Tibial nerve (tissue), 4 donors: ENCODE data around the gene GRB10. TPM values are rescaled to one million over a fixed set of nuclear protein-coding genes. Genes with fewer than 3 reads are reported as not detected.
"Not testable (repeated sequence)": the region's sequence is repeated elsewhere in the genome, so short reads cannot be mapped to it uniquely, and the experiment has no call there.

Experiments used
- DNase-seq, 2 donors: peaks; one replicate each; pipeline ENCODE4 v3.0.0-alpha.2; 2019; ENCODE audit warnings: low spot score in 2 of 2
- H3K27ac ChIP-seq, 4 donors: fragments of 200-600 bp; sonication (generic) in 3 of 4; one replicate each; pipeline ENCODE4 v1.5.1; 2017 to 2019; ENCODE audit warnings: mild to moderate bottlenecking in 1 of 4
- H3K27me3 ChIP-seq, 2 donors: fragments of 200-600 bp; sonication (generic) in 1 of 2; one replicate each; pipeline versions ENCODE4 v1.5.1 to v1.6.0; 2017 to 2019
- H3K36me3 ChIP-seq, 3 donors: fragments of 200-600 bp; sonication (generic); one replicate each; pipeline ENCODE4 v1.5.1; 2018 to 2019
- H3K4me1 ChIP-seq, 4 donors: fragments of 200-600 bp; sonication (generic) in 3 of 4; one replicate each; pipeline ENCODE4 v1.5.1; 2017 to 2019
- H3K4me3 ChIP-seq, 4 donors: fragments of 200-600 bp; sonication (generic) in 3 of 4; one replicate each; pipeline ENCODE4 v1.5.1; 2017 to 2019; ENCODE audit warnings: mild to moderate bottlenecking in 1 of 4, moderate library complexity in 1 of 4
- H3K9me3 ChIP-seq, 4 donors: fragments of 200-600 bp; sonication (generic) in 3 of 4; one replicate each; pipeline ENCODE4 v1.5.1; 2017 to 2019
- EP300 ChIP-seq, 2 donors: sonication (generic); formaldehyde crosslinking; IDR thresholded peaks; one replicate each; pipeline ENCODE4 v1.6.1; 2017; ENCODE audit warnings: antibody characterized with exemption in 2 of 2, mild to moderate bottlenecking in 1 of 2
- POLR2A ChIP-seq, 2 donors: fragments of 450-650 bp; IDR thresholded peaks; one replicate each; pipeline ENCODE4 v1.6.1; 2017; ENCODE audit warnings: antibody characterized with exemption in 2 of 2, mild to moderate bottlenecking in 2 of 2, moderate library complexity in 2 of 2
- WGBS, 2 donors: methylation state at CpG; one replicate each; pipeline ENCODE4 v1.1.5; 2018; 5-methylcytosine and 5-hydroxymethylcytosine counted together
- total RNA-seq, 4 donors: library from RNA; depleted of rRNA; stranded (reverse); fragments of >200 nt; gene quantifications; one replicate each; pipeline ENCODE4 v1.1.0, GENCODE V29; 2016
- TF ChIP-seq, protein P1 (sequence below), 5 experiments: fragments of 200-600 bp in 3 of 5; fragments of 450-650 bp in 2 of 5; sonication (generic) in 3 of 5; IDR thresholded peaks; one replicate each; pipeline ENCODE4 v1.5.1; 2016 to 2019; ENCODE audit warnings: antibody characterized with exemption in 5 of 5, mild to moderate bottlenecking in 3 of 5, moderate library complexity in 2 of 5

GRB10 gene
- total RNA-seq, 4 donors from 2014 or later = 34.1 to 73.9 (median 56.0) TPM

DNA sequence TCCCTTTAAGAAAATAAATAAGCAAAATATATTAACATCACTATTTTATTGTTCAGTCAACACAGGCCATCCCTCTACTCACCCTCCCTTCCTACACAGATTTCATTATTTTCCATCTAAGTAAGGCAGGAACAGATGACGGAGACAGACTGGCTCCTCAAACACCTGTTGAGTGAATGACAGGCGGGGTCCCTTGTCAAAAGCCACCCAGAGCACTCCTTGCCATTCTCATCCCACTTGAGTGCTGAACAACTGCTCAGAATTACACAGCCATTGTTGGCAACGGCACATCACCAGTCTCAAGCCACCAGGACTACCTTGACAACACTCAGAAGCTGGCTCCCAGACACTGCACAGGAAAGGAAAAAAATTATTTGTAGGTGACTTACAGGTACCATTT is 3.3 kb downstream of the GRB10 start:
- TF ChIP-seq POLR2A (IDR thresholded peaks at IDR 0.05) = no peak
- no peak for TF ChIP-seq EP300 (IDR thresholded peaks at IDR 0.05)
- TF ChIP-seq, protein P1, sequence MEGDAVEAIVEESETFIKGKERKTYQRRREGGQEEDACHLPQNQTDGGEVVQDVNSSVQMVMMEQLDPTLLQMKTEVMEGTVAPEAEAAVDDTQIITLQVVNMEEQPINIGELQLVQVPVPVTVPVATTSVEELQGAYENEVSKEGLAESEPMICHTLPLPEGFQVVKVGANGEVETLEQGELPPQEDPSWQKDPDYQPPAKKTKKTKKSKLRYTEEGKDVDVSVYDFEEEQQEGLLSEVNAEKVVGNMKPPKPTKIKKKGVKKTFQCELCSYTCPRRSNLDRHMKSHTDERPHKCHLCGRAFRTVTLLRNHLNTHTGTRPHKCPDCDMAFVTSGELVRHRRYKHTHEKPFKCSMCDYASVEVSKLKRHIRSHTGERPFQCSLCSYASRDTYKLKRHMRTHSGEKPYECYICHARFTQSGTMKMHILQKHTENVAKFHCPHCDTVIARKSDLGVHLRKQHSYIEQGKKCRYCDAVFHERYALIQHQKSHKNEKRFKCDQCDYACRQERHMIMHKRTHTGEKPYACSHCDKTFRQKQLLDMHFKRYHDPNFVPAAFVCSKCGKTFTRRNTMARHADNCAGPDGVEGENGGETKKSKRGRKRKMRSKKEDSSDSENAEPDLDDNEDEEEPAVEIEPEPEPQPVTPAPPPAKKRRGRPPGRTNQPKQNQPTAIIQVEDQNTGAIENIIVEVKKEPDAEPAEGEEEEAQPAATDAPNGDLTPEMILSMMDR (IDR thresholded peaks at IDR 0.05) = no peak
- WGBS, 2 donors = 92 to 94% methylated on average over 3 of the region's 3 CpGs

DNA sequence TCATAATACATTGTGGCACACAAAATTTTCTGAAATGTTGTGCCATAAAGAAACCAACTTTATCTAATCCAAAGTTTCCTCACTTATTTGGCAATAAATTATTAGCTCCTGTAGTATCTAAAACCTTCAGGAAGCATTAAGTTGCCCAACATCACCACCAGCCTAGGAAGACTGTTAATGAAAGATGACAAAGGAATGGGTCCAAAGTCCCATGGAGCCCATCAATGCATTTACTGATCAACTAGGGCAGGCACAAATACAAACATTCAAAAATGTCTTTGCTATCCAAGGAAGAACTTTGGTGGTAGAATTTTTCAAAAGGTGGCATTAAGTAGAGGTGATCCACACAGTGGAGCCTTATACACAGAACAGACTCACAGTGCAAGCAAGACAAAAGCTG is 4.5 kb downstream of the GRB10 start:
- Histone ChIP-seq H3K4me1 (peaks cover 0 to 26% (median 0%) of the 10 kb centered on the region in 4 donors), H3K36me3 (no peaks in the 10 kb centered on the region), H3K4me3 (no peak overlapping the region), H3K27me3 (no peaks in the 10 kb centered on the region), H3K9me3 (no peaks in the 10 kb centered on the region), H3K27ac (no peak overlapping the region)
- TF ChIP-seq, protein P1 (IDR thresholded peaks at IDR 0.05) = no peak
- no peak for TF ChIP-seq EP300 (IDR thresholded peaks at IDR 0.05)
- no peak for DNase-seq

More for the DNA sequence above, 3.3 kb downstream of the GRB10 start:
- no peak overlapping the region for H3K27ac ChIP-seq
- H3K9me3 ChIP-seq = no peaks in the 10 kb centered on the region
- peaks cover 0 to 36% (median 0%) of the 10 kb centered on the region in 4 donors for H3K4me1 ChIP-seq
- no peaks in the 10 kb centered on the region for H3K27me3 ChIP-seq
- no peaks in the 10 kb centered on the region for H3K36me3 ChIP-seq
- no peak for DNase-seq
- no peak overlapping the region for H3K4me3 ChIP-seq

DNA sequence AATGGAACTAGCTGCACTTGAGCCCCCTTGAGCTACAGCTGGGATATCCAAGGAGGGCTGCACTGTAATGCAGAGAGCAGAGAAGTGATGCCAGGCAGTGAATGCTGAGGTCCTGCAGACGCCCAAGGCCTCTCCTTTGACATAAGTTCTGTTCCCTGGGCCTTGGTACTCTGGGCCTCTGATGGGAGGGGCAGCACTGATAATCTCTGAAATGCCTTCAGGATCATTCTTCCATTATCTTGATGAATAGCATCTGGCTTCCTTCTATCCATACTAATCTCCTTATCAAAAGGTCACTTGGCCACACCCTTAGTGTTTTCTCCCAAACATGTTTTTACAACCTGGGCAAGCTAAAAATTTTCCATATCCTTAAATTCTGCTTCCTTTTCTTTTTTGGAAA is 6.9 kb downstream of the GRB10 start:
- Histone ChIP-seq H3K27ac (no peak overlapping the region), H3K4me1 (peaks cover 0 to 7% (median 0%) of the 10 kb centered on the region in 4 donors), H3K9me3 (no peaks in the 10 kb centered on the region), H3K36me3 (no peaks in the 10 kb centered on the region), H3K27me3 (no peaks in the 10 kb centered on the region), H3K4me3 (no peak overlapping the region)
- WGBS, 2 donors = 71 to 80% methylated on average over 1 of the region's 1 CpG
- no peak for TF ChIP-seq EP300 (IDR thresholded peaks at IDR 0.05)
- no peak for TF ChIP-seq POLR2A (IDR thresholded peaks at IDR 0.05)
- TF ChIP-seq, protein P1 (IDR thresholded peaks at IDR 0.05) = no peak
- no peak for DNase-seq

DNA sequence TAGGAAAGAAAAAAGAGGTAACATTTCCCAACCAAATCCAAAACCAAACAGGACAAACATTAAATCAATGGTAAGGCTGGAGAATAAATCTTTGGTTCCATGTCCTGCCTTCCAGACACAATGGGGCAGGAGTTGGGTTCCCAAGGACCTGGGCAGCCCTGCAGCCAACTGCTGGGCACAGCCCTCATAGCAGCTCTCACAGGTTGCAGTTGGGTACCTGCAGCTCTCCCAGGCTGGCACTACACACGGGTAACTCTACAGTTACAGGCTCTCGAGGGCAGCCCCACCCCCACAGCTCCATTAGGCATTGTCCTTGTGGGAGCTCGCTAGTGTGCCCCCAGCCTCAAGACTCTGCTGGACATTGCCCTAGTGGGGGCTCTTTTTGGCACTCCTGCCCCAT is 7.5 kb downstream of the GRB10 start:
- H3K36me3 ChIP-seq = no peaks in the 10 kb centered on the region
- 79 to 84% methylated on average over 3 of the region's 3 CpGs for WGBS, 2 donors
- TF ChIP-seq POLR2A (IDR thresholded peaks at IDR 0.05) (no peak), EP300 (IDR thresholded peaks at IDR 0.05) (no peak)
- TF ChIP-seq, protein P1 (IDR thresholded peaks at IDR 0.05) = no peak
- no peaks in the 10 kb centered on the region for H3K27me3 ChIP-seq
- H3K27ac ChIP-seq = no peak overlapping the region
- no peaks in the 10 kb centered on the region for H3K9me3 ChIP-seq
- no peak for DNase-seq
- no peak overlapping the region for H3K4me3 ChIP-seq
- peaks cover 0 to 7% (median 0%) of the 10 kb centered on the region in 4 donors for H3K4me1 ChIP-seq

DNA sequence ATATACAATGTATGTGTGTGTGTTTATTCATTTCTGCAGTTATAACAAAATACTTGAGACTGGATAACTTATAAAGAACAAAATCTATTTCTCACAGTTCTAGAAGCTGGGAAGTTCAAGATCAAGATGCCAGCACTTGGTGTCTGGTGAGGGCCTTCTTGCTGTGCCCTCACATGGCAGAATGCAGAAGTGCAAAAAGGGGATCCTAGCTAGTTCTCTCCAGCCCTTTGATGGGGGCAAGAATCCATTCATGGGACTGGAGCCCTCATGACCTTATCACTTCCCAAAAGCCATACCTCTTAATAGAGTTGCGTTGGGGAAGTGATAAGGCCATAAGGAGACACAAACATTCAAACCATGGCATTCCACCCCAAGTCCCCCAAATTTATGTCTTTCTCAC is 8.4 kb downstream of the GRB10 start:
- no peaks in the 10 kb centered on the region for H3K27me3 ChIP-seq
- H3K9me3 ChIP-seq = no peaks in the 10 kb centered on the region
- TF ChIP-seq POLR2A (IDR thresholded peaks at IDR 0.05) (no peak), EP300 (IDR thresholded peaks at IDR 0.05) (no peak)
- TF ChIP-seq, protein P1 (IDR thresholded peaks at IDR 0.05) = no peak
- 80 to 100% methylated on average over 1 of the region's 1 CpG for WGBS, 2 donors
- no peak overlapping the region for H3K4me3 ChIP-seq
- no peak overlapping the region for H3K27ac ChIP-seq
- H3K4me1 ChIP-seq = peaks cover 0 to 7% (median 0%) of the 10 kb centered on the region in 4 donors
- no peaks in the 10 kb centered on the region for H3K36me3 ChIP-seq
- no peak for DNase-seq

DNA sequence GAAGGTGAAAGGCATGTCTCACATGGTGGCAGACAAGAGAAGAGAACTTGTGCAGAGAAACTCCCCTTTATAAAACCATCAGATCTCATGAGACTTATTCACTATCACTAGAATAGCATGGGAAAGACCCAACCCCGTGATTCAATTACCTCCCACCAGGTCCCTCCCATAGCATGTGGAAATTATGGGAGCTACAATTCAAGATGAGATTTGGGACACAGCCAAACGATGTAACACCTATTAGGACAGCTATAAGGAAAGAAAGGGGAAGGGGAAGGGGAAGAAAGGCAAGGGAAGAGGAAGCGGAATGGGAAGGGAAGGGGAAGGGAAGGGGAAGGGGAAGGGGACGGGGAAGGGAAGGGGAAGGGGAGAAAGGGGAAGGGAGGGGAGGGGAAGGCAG is 9.6 kb downstream of the GRB10 start:
- DNase-seq, H3K27me3 ChIP-seq, H3K36me3 ChIP-seq, H3K27ac ChIP-seq, H3K9me3 ChIP-seq, H3K4me3 ChIP-seq: not testable (repeated sequence)
- H3K4me1 ChIP-seq = peaks cover 0 to 16% (median 0%) of the 10 kb centered on the region in 4 donors
- 86 to 88% methylated on average over 4 of the region's 4 CpGs for WGBS, 2 donors
